K562 (cell line): Measurements from ENCODE around the gene LEAP2. TPM values are rescaled to one million over a fixed set of nuclear protein-coding genes. Genes with fewer than 3 reads are reported as not detected.

Experiments
- ATAC-seq: fragments of 200-7000 bp; cut with Tn5 transposase; 3 replicates; pipeline ENCODE4 v1.9.1; 2020; ENCODE audit warnings: moderate library complexity
- BruUV-seq: library from RNA; stranded (reverse); fragments of 400-500 nt; replicated peaks from 2 replicates; lab custom pipeline; 2021; lab: Mats Ljungman, UMichigan
- CTCF ChIA-PET: fragments of 300-600 bp; formaldehyde crosslinking; extraction: SDS; loops from one replicate; lab custom pipeline; 2021; ENCODE audit warnings: low intra/inter-chr PET ratio; lab: Yijun Ruan, JAX
- POLR2A ChIA-PET: fragments of 300-600, 350-650 bp; sonication (Branson Sonifier 250); formaldehyde crosslinking; extraction: SDS; loops from one replicate; lab custom pipeline; 2021; ENCODE audit warnings: antibody characterized with exemption, inconsistent platforms; lab: Yijun Ruan, JAX
- DNase-seq, 4 experiments: peaks; one replicate each; pipeline versions ENCODE4 v3.0.0 to v3.0.0-alpha.2; 2011 to 2018; ENCODE audit warnings: low spot score in 3 of 4, mixed read lengths in 3 of 4; ENCODE audit errors: extremely low read depth in 1 of 4
- FAIRE-seq: peaks from 2 replicates; lab custom pipeline; 2011; peaks lifted over from hg19 to GRCh38; lab: Jason Lieb, UNC
- H2AFZ ChIP-seq: 2 replicates; pipeline ENCODE4 v1.6.0; 2011; ENCODE audit warnings: low read depth, low read length, control low read depth, inconsistent platforms
- H3K27ac ChIP-seq: fragments of 200-600 bp; 3 replicates; pipeline ENCODE4 v1.8.0; 2011; ENCODE audit warnings: low read depth, mild to moderate bottlenecking, control low read depth, inconsistent platforms, low read length, moderate library complexity, mixed read lengths; ENCODE audit errors: extremely low read depth
- H3K27me3 ChIP-seq, 2 experiments: fragments of 300-600 bp in 1 of 2; 2 replicates in 1 of 2; 3 replicates in 1 of 2; pipeline versions ENCODE4 v1.6.0 to v1.8.0; 2011; ENCODE audit warnings: inconsistent platforms in 2 of 2, low read length in 2 of 2, mild to moderate bottlenecking in 1 of 2, mixed read lengths in 1 of 2, moderate library complexity in 1 of 2; ENCODE audit not compliant: control insufficient read depth in 2 of 2, insufficient read depth in 2 of 2
- H3K36me3 ChIP-seq: fragments of 300-600 bp; 3 replicates; pipeline ENCODE4 v1.8.0; 2011; ENCODE audit warnings: mild to moderate bottlenecking, low read length, inconsistent platforms; ENCODE audit not compliant: control insufficient read depth, insufficient read depth
- H3K4me1 ChIP-seq, 2 experiments: fragments of 200-600 bp in 1 of 2; replicated peaks in 1 of 2; 2 replicates in 1 of 2; 3 replicates in 1 of 2; pipeline versions ENCODE4 v1.5.1 to v1.8.0; 2011; ENCODE audit warnings: inconsistent platforms in 2 of 2, low read length in 2 of 2, mild to moderate bottlenecking in 1 of 2, mixed read lengths in 1 of 2, moderate library complexity in 1 of 2; ENCODE audit not compliant: control insufficient read depth in 2 of 2, insufficient read depth in 2 of 2
- H3K4me2 ChIP-seq: 2 replicates; pipeline ENCODE4 v1.6.1; 2011; ENCODE audit warnings: low read length, control low read depth, inconsistent platforms, mixed read lengths; ENCODE audit not compliant: insufficient read depth
- H3K4me3 ChIP-seq: fragments of 200-600 bp; sonication (generic), shearing (Covaris generic); 2 replicates; pipeline ENCODE4 v1.5.1; 2016; ENCODE audit warnings: control low read depth, inconsistent platforms
- H3K79me2 ChIP-seq: fragments of 200-600 bp; 3 replicates; pipeline ENCODE4 v1.8.0; 2011; ENCODE audit warnings: low read length, inconsistent platforms; ENCODE audit not compliant: control insufficient read depth, insufficient read depth
- H3K9ac ChIP-seq, 2 experiments: 2 replicates each; pipeline versions ENCODE4 v1.6.0 to v1.6.1; 2011; ENCODE audit warnings: low read depth in 2 of 2, low read length in 2 of 2, control low read depth in 1 of 2, inconsistent platforms in 1 of 2, mild to moderate bottlenecking in 1 of 2, mixed read lengths in 1 of 2; ENCODE audit not compliant: insufficient read depth in 1 of 2
- H3K9me1 ChIP-seq: one replicate; pipeline ENCODE4 v1.6.0; 2011; ENCODE audit warnings: inconsistent platforms, mild to moderate bottlenecking, low read length, moderate library complexity; ENCODE audit not compliant: control insufficient read depth, insufficient read depth
- H3K9me3 ChIP-seq: replicated peaks from 2 replicates; pipeline ENCODE4 v1.5.1; 2011; ENCODE audit warnings: low read depth, low read length, inconsistent platforms; ENCODE audit not compliant: control insufficient read depth, insufficient read depth
- H4K20me1 ChIP-seq: replicated peaks from 2 replicates; pipeline ENCODE4 v1.6.1; 2011; ENCODE audit warnings: low read length, inconsistent platforms, mixed read lengths; ENCODE audit not compliant: control insufficient read depth, insufficient read depth
- BCL6 ChIP-seq: fragments of 250-450 bp; sonication (Bioruptor Pico); IDR thresholded peaks from 2 replicates; pipeline ENCODE4 v1.4.0; 2020
- HNRNPK ChIP-seq: fragments of 200-400 bp; formaldehyde crosslinking; IDR thresholded peaks from one replicate; pipeline ENCODE4 v1.6.1; 2018; ENCODE audit warnings: mild to moderate bottlenecking, low read depth, low read length; ENCODE audit not compliant: poor library complexity, severe bottlenecking
- KDM5B ChIP-seq: fragments of 200-600 bp; sonication (generic); IDR thresholded peaks from 2 replicates; pipeline ENCODE4 v1.6.1; 2012; ENCODE audit warnings: low read depth, mild to moderate bottlenecking, moderate library complexity, low read length, control low read depth, inconsistent platforms; ENCODE audit not compliant: insufficient replicate concordance
- KLF13 ChIP-seq: fragments of 450-650 bp; IDR thresholded peaks from 2 replicates; pipeline ENCODE4 v1.6.1; 2016; ENCODE audit warnings: missing genetic modification characterization, low read depth, mild to moderate bottlenecking, missing compliant biosample characterization, moderate library complexity, borderline replicate concordance
- NFATC3 ChIP-seq: fragments of 450-650 bp; IDR thresholded peaks from 2 replicates; pipeline ENCODE4 v1.6.1; 2017; ENCODE audit warnings: mild to moderate bottlenecking
- RAD21 ChIP-seq, 2 experiments: fragments of 250-450 bp in 1 of 2; fragments of 450-650 bp in 1 of 2; sonication (Bioruptor Pico) in 1 of 2; formaldehyde crosslinking in 1 of 2; IDR thresholded peaks in 1 of 2; conservative IDR thresholded peaks in 1 of 2; 2 replicates each; pipeline versions ENCODE4 v1.4.0 to v1.8.0; 2020 to 2022; ENCODE audit warnings: mild to moderate bottlenecking in 2 of 2, moderate library complexity in 1 of 2
- RBM14 ChIP-seq: fragments of 200-400 bp; formaldehyde crosslinking; IDR thresholded peaks from 2 replicates; pipeline ENCODE4 v1.6.1; 2018; ENCODE audit warnings: low read depth, mild to moderate bottlenecking, low read length, moderate library complexity, borderline replicate concordance; ENCODE audit not compliant: insufficient read depth
- RBM15 ChIP-seq: fragments of 200-400 bp; formaldehyde crosslinking; IDR thresholded peaks from 2 replicates; pipeline ENCODE4 v1.6.1; 2018; ENCODE audit warnings: mild to moderate bottlenecking, low read length, moderate library complexity; ENCODE audit not compliant: insufficient read depth
- RBM34 ChIP-seq: fragments of 200-400 bp; formaldehyde crosslinking; IDR thresholded peaks from 2 replicates; pipeline ENCODE4 v1.6.1; 2018; ENCODE audit warnings: low read length, borderline replicate concordance; ENCODE audit not compliant: insufficient read depth
- SETDB1 ChIP-seq: IDR thresholded peaks from one replicate; pipeline ENCODE4 v1.6.1; 2012; ENCODE audit warnings: low read length, control low read depth, inconsistent platforms
- TCF3 ChIP-seq: sonication (generic); formaldehyde crosslinking; IDR thresholded peaks from 2 replicates; pipeline ENCODE4 v1.4.0; 2020; ENCODE audit warnings: mild to moderate bottlenecking, missing genetic modification reagents
- ZFP36 ChIP-seq: fragments of 150-350 bp; IDR thresholded peaks from 2 replicates; pipeline ENCODE4 v1.6.1; 2018; ENCODE audit warnings: low read length, low read depth; ENCODE audit not compliant: partially characterized antibody
- ZNF121 ChIP-seq: sonication (generic); formaldehyde crosslinking; conservative IDR thresholded peaks from 2 replicates; pipeline ENCODE4 v1.8.0; 2022; ENCODE audit warnings: missing genetic modification reagents
- ZNF124 ChIP-seq: sonication (generic); formaldehyde crosslinking; IDR thresholded peaks from 2 replicates; pipeline ENCODE4 v1.8.1; 2022; ENCODE audit warnings: missing genetic modification reagents
- ZNF316 ChIP-seq: fragments of 450-650 bp; IDR thresholded peaks from 2 replicates; pipeline ENCODE4 v1.6.1; 2016
- ZNF354B ChIP-seq: fragments of 250-450 bp; sonication (Bioruptor Pico); IDR thresholded peaks from 2 replicates; pipeline ENCODE4 v1.4.0; 2020
- WGBS: fragments of 100-300 bp; shearing (Covaris generic); methylation state at CpG from one replicate; pipeline ENCODE4 v1.1.6; 2016; ENCODE audit warnings: low coverage, mixed read lengths; ENCODE audit not compliant: insufficient coverage; ENCODE audit errors: missing lambda C conversion rate; 5-methylcytosine and 5-hydroxymethylcytosine counted together
- in situ Hi-C: fragments of 300-500 bp; cut with MboI; formaldehyde crosslinking; loops from 4 replicates; pipeline ENCODE4 v1.15.0; 2018; ENCODE audit warnings: inconsistent platforms, mixed read lengths
- intact Hi-C: fragments of 100-400 bp; cut with micrococcal nuclease; formaldehyde crosslinking; loops from 2 replicates; pipeline ENCODE4 v1.14.2; 2022
- polyA plus RNA-seq, 8 experiments: library from polyadenylated mRNA; depleted of rRNA in 4 of 8; stranded (reverse) in 5 of 8; unstranded in 3 of 8; fragments of >200 nt; fragmentation: Nextera tagmentation in 2 of 8; fragmentation: Illumina TruSeq in 1 of 8; extraction: Ambion mirVana in 2 of 8; extraction: Trizol in 1 of 8; gene quantifications; 2 replicates each; pipeline versions ENCODE4 v1.2.1 to v1.2.3, GENCODE V29; 2011 to 2014; ENCODE audit warnings: inconsistent platforms in 1 of 8, missing spikeins in 1 of 8
- total RNA-seq, 7 experiments: library from RNA; depleted of rRNA in 6 of 7; stranded (reverse); fragments of >200 nt in 6 of 7; fragmentation: Illumina TruSeq in 2 of 7; extraction: Trizol in 2 of 7; gene quantifications; 2 replicates each; pipeline versions ENCODE4 v1.2.1 to v1.2.3, GENCODE V29; 2011 to 2021; ENCODE audit warnings: low replicate concordance in 1 of 7
- TF ChIP-seq, protein P1 (sequence below), 2 experiments: fragments of 450-650 bp in 1 of 2; IDR thresholded peaks; 2 replicates each; pipeline ENCODE4 v1.6.1; 2011 to 2017; ENCODE audit warnings: low read depth in 2 of 2, antibody characterized with exemption in 1 of 2, borderline replicate concordance in 1 of 2, low read length in 1 of 2, mild to moderate bottlenecking in 1 of 2, mixed read lengths in 1 of 2; ENCODE audit not compliant: control insufficient read depth in 1 of 2

LEAP2 gene
- total and polyA plus RNA-seq, 9 of the 15 experiments (the other 6 are each of a cell fraction or from before 2014, with no cell fraction given), result 1.1 to 5.6 (median 2.5) TPM

DNA sequence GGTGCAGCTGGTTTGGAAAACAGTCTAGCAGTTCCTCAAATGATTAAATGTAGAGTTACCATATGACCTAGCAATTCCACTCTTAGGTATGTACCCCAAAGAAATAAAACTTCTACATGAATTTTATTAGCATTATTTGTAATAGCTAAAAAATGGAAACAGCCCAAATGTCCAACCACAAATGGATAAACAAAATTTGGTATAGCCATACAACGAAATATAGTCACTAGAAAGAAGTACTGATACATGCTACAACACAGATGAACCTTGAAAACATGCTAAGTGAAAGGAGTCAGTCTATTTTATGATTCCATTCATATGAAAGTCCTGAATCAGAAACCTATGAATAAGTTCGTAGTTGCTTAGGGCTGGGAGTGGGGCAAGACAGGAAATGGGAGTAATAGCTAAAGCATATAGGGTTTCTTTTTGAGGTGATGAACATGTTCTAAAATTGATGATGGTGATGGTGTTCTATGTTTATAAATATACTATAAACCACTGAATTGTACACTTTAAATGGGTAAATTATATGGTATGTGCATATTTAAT is 13.5 kb upstream of the LEAP2 start:
- POLR2A ChIA-PET, result interaction anchor here (2.5 to 3.1 kb wide), 2 partner anchors 10 kb away, joined by 7 to 22 read pairs; no protein-coding TSS in a partner anchor
- no peaks in the 10 kb centered on the region for H3K9me1 ChIP-seq

More for the DNA sequence above, 13.5 kb upstream of the LEAP2 start:
- H3K4me2 ChIP-seq, result no peak overlapping the region
- H3K9ac ChIP-seq, result no peak overlapping the region
- no peaks in the 10 kb centered on the region for H3K27me3 ChIP-seq
- CTCF ChIA-PET, result interaction anchor here (0.6 kb wide), 1 partner anchor 97 kb away, joined by 3 read pairs; no protein-coding TSS in a partner anchor
- H3K27ac ChIP-seq, result no peak overlapping the region
- H3K4me1 ChIP-seq, result peaks cover 2 to 3% of the 10 kb centered on the region in 2 experiments; a peak in 2 of 5 replicates
- FAIRE-seq, result no peak
- no peak for TF ChIP-seq RBM34
- TF ChIP-seq HNRNPK, result no peak
- no peak for TF ChIP-seq RAD21 (CRISPR knock-in tag; conservative IDR thresholded peaks at IDR 0.05 in 1 of 2, IDR thresholded peaks at IDR 0.05 in 1 of 2)
- TF ChIP-seq, protein P1, sequence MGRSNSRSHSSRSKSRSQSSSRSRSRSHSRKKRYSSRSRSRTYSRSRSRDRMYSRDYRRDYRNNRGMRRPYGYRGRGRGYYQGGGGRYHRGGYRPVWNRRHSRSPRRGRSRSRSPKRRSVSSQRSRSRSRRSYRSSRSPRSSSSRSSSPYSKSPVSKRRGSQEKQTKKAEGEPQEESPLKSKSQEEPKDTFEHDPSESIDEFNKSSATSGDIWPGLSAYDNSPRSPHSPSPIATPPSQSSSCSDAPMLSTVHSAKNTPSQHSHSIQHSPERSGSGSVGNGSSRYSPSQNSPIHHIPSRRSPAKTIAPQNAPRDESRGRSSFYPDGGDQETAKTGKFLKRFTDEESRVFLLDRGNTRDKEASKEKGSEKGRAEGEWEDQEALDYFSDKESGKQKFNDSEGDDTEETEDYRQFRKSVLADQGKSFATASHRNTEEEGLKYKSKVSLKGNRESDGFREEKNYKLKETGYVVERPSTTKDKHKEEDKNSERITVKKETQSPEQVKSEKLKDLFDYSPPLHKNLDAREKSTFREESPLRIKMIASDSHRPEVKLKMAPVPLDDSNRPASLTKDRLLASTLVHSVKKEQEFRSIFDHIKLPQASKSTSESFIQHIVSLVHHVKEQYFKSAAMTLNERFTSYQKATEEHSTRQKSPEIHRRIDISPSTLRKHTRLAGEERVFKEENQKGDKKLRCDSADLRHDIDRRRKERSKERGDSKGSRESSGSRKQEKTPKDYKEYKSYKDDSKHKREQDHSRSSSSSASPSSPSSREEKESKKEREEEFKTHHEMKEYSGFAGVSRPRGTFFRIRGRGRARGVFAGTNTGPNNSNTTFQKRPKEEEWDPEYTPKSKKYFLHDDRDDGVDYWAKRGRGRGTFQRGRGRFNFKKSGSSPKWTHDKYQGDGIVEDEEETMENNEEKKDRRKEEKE (IDR thresholded peaks at IDR 0.05; ENCODE audit: borderline replicate concordance in 1 of 2, control insufficient read depth in 1 of 2, low read depth in 2 of 2, low read length in 1 of 2), result no peak
- no peak for TF ChIP-seq NFATC3
- no peak for TF ChIP-seq ZNF316
- TF ChIP-seq KDM5B, result no peak
- no peak for TF ChIP-seq ZNF124
- no peak for TF ChIP-seq ZFP36
- TF ChIP-seq SETDB1, result no peak
- no peak for TF ChIP-seq TCF3 (CRISPR knock-in tag)
- TF ChIP-seq RBM15, result no peak
- TF ChIP-seq RBM14, result no peak
- no peak for TF ChIP-seq KLF13
- TF ChIP-seq BCL6 (CRISPR knock-in tag), result no peak
- TF ChIP-seq ZNF354B (CRISPR knock-in tag), result no peak
- TF ChIP-seq ZNF121, result no peak
- H3K9me3 ChIP-seq, result no peaks in the 10 kb centered on the region
- no peak overlapping the region for H3K4me3 ChIP-seq
- no TSS peak for BruUV-seq
- no peak for ATAC-seq
- H3K79me2 ChIP-seq, result no peaks in the 10 kb centered on the region
- DNase-seq, result no peak
- no peaks in the 10 kb centered on the region for H4K20me1 ChIP-seq
- H2AFZ ChIP-seq, result peak overlapping the region; percentile 56; the same call in 1 of the 2 replicates
- 32% methylated on average over 2 of the region's 2 CpGs for WGBS
- in situ Hi-C loops (no loop called here), intact Hi-C loops (no loop called here)
- no peaks in the 10 kb centered on the region for H3K36me3 ChIP-seq
